Germinal center (tissue), 1 donor: ENCODE data around the gene SLC16A2.
"Not testable (repeated sequence)": the region's sequence is repeated elsewhere in the genome, so short reads cannot be mapped to it uniquely, and the experiment has no call there.

Source experiments
- DNase-seq: peaks from one replicate; pipeline ENCODE4 v3.0.0; 2012; ENCODE audit warnings: mixed read lengths, low spot score

SLC16A2 gene

GRCh38 chrX:74506317-74507115 lies 85.2 kb downstream of the SLC16A2 start:
- peak; percentile 16 for DNase-seq

GRCh38 chrX:74507191-74507590 lies 85.9 kb downstream of the SLC16A2 start:
- no peak for DNase-seq

- DNase-seq, result no peak
These were observed 88.7 kb downstream of the SLC16A2 start for GRCh38 chrX:74509989-74510388.

GRCh38 chrX:74510401-74510800 lies 89.1 kb downstream of the SLC16A2 start:
- DNase-seq, result no peak

GRCh38 chrX:74511704-74512103 lies 90.4 kb downstream of the SLC16A2 start:
- no peak for DNase-seq

- no peak for DNase-seq
These were observed 93.1 kb downstream of the SLC16A2 start for GRCh38 chrX:74514384-74514783.

- no peak for DNase-seq
These were observed 94.1 kb downstream of the SLC16A2 start for GRCh38 chrX:74515356-74515755.

- DNase-seq, result not testable (repeated sequence)
These were observed 94.7 kb downstream of the SLC16A2 start for GRCh38 chrX:74516013-74516412.

GRCh38 chrX:74519870-74520269 lies 98.6 kb downstream of the SLC16A2 start:
- DNase-seq, result no peak

GRCh38 chrX:74520291-74520690 lies 99.0 kb downstream of the SLC16A2 start:
- DNase-seq, result no peak

GRCh38 chrX:74520896-74521295 lies 99.6 kb downstream of the SLC16A2 start:
- no peak for DNase-seq

- DNase-seq, result no peak
These were observed 100.9 kb downstream of the SLC16A2 start for GRCh38 chrX:74521961-74522751.

GRCh38 chrX:74523224-74523623 lies 101.9 kb downstream of the SLC16A2 start:
- DNase-seq, result no peak

- no peak for DNase-seq
These were observed 102.8 kb downstream of the SLC16A2 start for GRCh38 chrX:74523870-74524735.

GRCh38 chrX:74525116-74525515 lies 103.8 kb downstream of the SLC16A2 start:
- DNase-seq, result no peak

- no peak for DNase-seq
These were observed 105.5 kb downstream of the SLC16A2 start for GRCh38 chrX:74526764-74527163.

GRCh38 chrX:74527350-74527749 lies 106.1 kb downstream of the SLC16A2 start:
- DNase-seq, result no peak

- DNase-seq, result no peak
These were observed 108.0 kb downstream of the SLC16A2 start for GRCh38 chrX:74529311-74529710.

- DNase-seq, result no peak
These were observed 109.8 kb downstream of the SLC16A2 start for GRCh38 chrX:74531081-74531480.

GRCh38 chrX:74534569-74535038 lies 113.3 kb downstream of the SLC16A2 start:
- no peak for DNase-seq

GRCh38 chrX:74535086-74535407 lies 113.8 kb downstream of the SLC16A2 start:
- no peak for DNase-seq

GRCh38 chrX:74535408-74536151 lies 114.3 kb downstream of the SLC16A2 start:
- DNase-seq, result peak; percentile 22
